ENCODE measurements around the gene NPHS1. TPM values are rescaled to one million over a fixed set of nuclear protein-coding genes. Genes with fewer than 3 reads are reported as not detected.

NPHS1 gene
- total RNA-seq, 4 donors from 2014 or later: not detected

DNA sequence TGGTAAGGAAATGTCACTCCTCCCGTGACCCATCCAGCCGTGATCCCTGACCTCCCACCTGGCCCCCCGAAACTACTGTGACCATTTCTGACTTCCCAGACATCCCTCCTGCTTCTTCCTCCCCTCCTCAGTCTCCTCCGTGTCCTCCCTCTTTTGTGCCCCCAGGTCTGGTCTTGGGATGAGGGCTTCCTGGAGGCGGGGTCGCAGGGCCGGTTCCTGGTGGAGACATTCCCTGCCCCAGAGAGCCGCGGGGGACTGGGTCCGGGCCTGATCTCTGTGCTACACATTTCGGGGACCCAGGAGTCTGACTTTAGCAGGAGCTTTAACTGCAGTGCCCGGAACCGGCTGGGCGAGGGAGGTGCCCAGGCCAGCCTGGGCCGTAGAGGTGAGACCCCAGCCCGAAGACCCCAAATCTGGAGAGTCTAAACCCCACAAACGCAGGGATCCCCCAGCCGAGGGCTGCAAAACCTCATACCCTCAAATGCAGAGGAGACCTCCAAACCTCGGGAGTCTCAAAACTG is 9.4 kb upstream of the NPHS1 start:
- TF ChIP-seq, protein P1, sequence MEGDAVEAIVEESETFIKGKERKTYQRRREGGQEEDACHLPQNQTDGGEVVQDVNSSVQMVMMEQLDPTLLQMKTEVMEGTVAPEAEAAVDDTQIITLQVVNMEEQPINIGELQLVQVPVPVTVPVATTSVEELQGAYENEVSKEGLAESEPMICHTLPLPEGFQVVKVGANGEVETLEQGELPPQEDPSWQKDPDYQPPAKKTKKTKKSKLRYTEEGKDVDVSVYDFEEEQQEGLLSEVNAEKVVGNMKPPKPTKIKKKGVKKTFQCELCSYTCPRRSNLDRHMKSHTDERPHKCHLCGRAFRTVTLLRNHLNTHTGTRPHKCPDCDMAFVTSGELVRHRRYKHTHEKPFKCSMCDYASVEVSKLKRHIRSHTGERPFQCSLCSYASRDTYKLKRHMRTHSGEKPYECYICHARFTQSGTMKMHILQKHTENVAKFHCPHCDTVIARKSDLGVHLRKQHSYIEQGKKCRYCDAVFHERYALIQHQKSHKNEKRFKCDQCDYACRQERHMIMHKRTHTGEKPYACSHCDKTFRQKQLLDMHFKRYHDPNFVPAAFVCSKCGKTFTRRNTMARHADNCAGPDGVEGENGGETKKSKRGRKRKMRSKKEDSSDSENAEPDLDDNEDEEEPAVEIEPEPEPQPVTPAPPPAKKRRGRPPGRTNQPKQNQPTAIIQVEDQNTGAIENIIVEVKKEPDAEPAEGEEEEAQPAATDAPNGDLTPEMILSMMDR (IDR thresholded peaks at IDR 0.05): no peak
- no peak for TF ChIP-seq POLR2AphosphoS5 (IDR thresholded peaks at IDR 0.05)
- TF ChIP-seq EP300 (IDR thresholded peaks at IDR 0.05): no peak
- TF ChIP-seq POLR2A (IDR thresholded peaks at IDR 0.05; ENCODE audit: low read depth): no peak
- no peak for DNase-seq (ENCODE audit: extremely low spot score)
- H3K27ac ChIP-seq (replicated peaks in 1 of 4): no peak overlapping the region
- H3K4me1 ChIP-seq: peaks cover 4 to 16% (median 11%) of the 10 kb centered on the region in 4 donors
- H3K36me3 ChIP-seq: no peaks in the 10 kb centered on the region
- no peak overlapping the region for H3K4me3 ChIP-seq
- intact Hi-C loops (cut with DNase I): no loop called here
- H3K9me3 ChIP-seq: no peaks in the 10 kb centered on the region
- 60% methylated on average over 18 of the region's 19 CpGs for WGBS
- peaks cover under 1 to 79% (median 20%) of the 10 kb centered on the region in 4 donors for H3K27me3 ChIP-seq

GRCh38 chr19:35860818-35861639 is 8.7 kb upstream of the NPHS1 start:
- 22% methylated on average over 24 of the region's 55 CpGs for WGBS
- H3K4me1 ChIP-seq: peaks cover 11 to 22% (median 18%) of the 10 kb centered on the region in 4 donors
- H3K27me3 ChIP-seq: peaks cover 4 to 83% (median 25%) of the 10 kb centered on the region in 4 donors
- no peak overlapping the region for H3K27ac ChIP-seq (replicated peaks in 1 of 4)
- no peak for TF ChIP-seq POLR2AphosphoS5 (IDR thresholded peaks at IDR 0.05)
- TF ChIP-seq EP300 (IDR thresholded peaks at IDR 0.05): no peak
- TF ChIP-seq, protein P1 (IDR thresholded peaks at IDR 0.05): no peak
- TF ChIP-seq POLR2A (IDR thresholded peaks at IDR 0.05; ENCODE audit: low read depth): no peak
- H3K9me3 ChIP-seq: no peaks in the 10 kb centered on the region
- H3K36me3 ChIP-seq: no peaks in the 10 kb centered on the region
- no peak for DNase-seq (ENCODE audit: extremely low spot score)
- intact Hi-C loops (cut with DNase I): no loop called here
- H3K4me3 ChIP-seq: no peak overlapping the region

DNA sequence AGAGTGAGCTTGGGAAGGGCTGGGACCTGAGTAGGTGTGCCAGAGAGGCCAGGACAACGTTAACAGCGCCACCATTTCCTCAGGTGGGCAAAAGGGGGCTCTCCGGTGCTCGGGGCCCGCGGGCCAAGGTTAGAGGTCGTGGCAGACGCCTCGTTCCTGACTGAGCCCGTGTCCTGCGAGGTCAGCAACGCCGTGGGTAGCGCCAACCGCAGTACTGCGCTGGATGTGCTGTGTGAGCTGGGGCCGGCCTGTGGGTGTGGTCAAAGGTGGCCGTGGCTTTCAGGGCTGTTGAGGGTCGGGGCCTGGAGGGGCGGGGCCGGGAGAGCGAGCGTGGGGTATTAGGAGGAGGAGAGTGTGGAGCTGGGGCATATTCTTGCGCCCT is 8.1 kb upstream of the NPHS1 start:
- intact Hi-C loops (cut with DNase I): no loop called here
- Histone ChIP-seq H3K4me1 (peaks cover 14 to 25% (median 20%) of the 10 kb centered on the region in 4 donors), H3K27ac (replicated peaks in 1 of 4) (no peak overlapping the region), H3K36me3 (no peaks in the 10 kb centered on the region), H3K4me3 (no peak overlapping the region), H3K27me3 (peaks cover 4 to 85% (median 30%) of the 10 kb centered on the region in 4 donors), H3K9me3 (no peaks in the 10 kb centered on the region)
- TF ChIP-seq, protein P1 (IDR thresholded peaks at IDR 0.05): no peak
- no peak for TF ChIP-seq POLR2A (IDR thresholded peaks at IDR 0.05; ENCODE audit: low read depth)
- TF ChIP-seq EP300 (IDR thresholded peaks at IDR 0.05): no peak
- TF ChIP-seq POLR2AphosphoS5 (IDR thresholded peaks at IDR 0.05): no peak
- WGBS: 31% methylated on average over 16 of the region's 24 CpGs
- no peak for DNase-seq (ENCODE audit: extremely low spot score)

DNA sequence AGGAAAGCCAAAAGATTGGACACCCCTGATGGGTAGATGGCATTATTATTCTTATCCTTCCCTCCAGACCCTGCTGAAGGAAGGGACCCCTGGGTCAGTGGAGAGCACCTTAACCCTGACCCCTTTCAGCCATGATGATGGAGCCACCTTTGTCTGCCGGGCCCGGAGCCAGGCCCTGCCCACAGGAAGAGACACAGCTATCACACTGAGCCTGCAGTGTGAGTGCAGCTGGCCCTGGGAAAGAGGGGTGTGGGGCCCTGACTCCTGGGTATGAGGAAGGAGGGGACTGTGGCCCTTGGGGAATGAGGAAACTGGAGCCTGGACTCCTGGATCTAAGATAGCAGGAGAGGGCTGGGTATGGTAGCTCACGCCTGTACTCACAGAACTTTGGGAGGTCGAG is 7.1 kb upstream of the NPHS1 start:
- no peaks in the 10 kb centered on the region for H3K9me3 ChIP-seq
- no peak for TF ChIP-seq EP300 (IDR thresholded peaks at IDR 0.05)
- no peak for TF ChIP-seq POLR2AphosphoS5 (IDR thresholded peaks at IDR 0.05)
- TF ChIP-seq, protein P1 (IDR thresholded peaks at IDR 0.05): no peak
- no peak for TF ChIP-seq POLR2A (IDR thresholded peaks at IDR 0.05; ENCODE audit: low read depth)
- 90% methylated on average over 4 of the region's 4 CpGs for WGBS
- no peak overlapping the region for H3K4me3 ChIP-seq
- H3K4me1 ChIP-seq: peaks cover 14 to 25% (median 20%) of the 10 kb centered on the region in 4 donors
- no peaks in the 10 kb centered on the region for H3K36me3 ChIP-seq
- intact Hi-C loops (cut with DNase I): loop anchor here (10.0 kb wide), 1 partner anchor 75 kb away; no protein-coding TSS in a partner anchor
- peaks cover 4 to 88% (median 37%) of the 10 kb centered on the region in 4 donors for H3K27me3 ChIP-seq
- DNase-seq (ENCODE audit: extremely low spot score): no peak
- no peak overlapping the region for H3K27ac ChIP-seq (replicated peaks in 1 of 4)
